Right forelimb (tissue), 1 donor: ENCODE results near the gene ZFPM1.
"Not testable (repeated sequence)": the region's sequence is repeated elsewhere in the genome, so short reads cannot be mapped to it uniquely, and the experiment has no call there.

Experiments used
- DNase-seq: peaks from one replicate; pipeline ENCODE4 v3.0.0-alpha.2; 2018

Gene ZFPM1

GRCh38 chr16:88453217-88453531 is at the start of gene ZFPM1:
TSS of gene ZFPM1 (plus strand) at chr16:88453280. CDS start at chr16:88453639, 359 bp downstream.
- DNase-seq: no peak

- DNase-seq: no peak
Observed at GRCh38 chr16:88403794-88404581, 49.1 kb upstream of the ZFPM1 start.

- no peak for DNase-seq
Observed at GRCh38 chr16:88404769-88405168, 48.3 kb upstream of the ZFPM1 start.

GRCh38 chr16:88405216-88406060 is 47.6 kb upstream of the ZFPM1 start:
- peak; percentile 89 for DNase-seq

- peak; percentile 73 for DNase-seq
Observed at GRCh38 chr16:88406096-88407041, 46.7 kb upstream of the ZFPM1 start.

GRCh38 chr16:88407042-88407420 is 46.0 kb upstream of the ZFPM1 start:
- no peak for DNase-seq

GRCh38 chr16:88407807-88408206 is 45.3 kb upstream of the ZFPM1 start:
- DNase-seq: no peak

- DNase-seq: no peak
Observed at GRCh38 chr16:88408561-88409142, 44.4 kb upstream of the ZFPM1 start.

GRCh38 chr16:88409296-88410065 is 43.6 kb upstream of the ZFPM1 start:
- DNase-seq: no peak

- DNase-seq: not testable (repeated sequence)
Observed at GRCh38 chr16:88410297-88410968, 42.6 kb upstream of the ZFPM1 start.

- no peak for DNase-seq
Observed at GRCh38 chr16:88411951-88412576, 41.0 kb upstream of the ZFPM1 start.

GRCh38 chr16:88412766-88413165 is 40.3 kb upstream of the ZFPM1 start:
- DNase-seq: no peak

- DNase-seq: no peak
Observed at GRCh38 chr16:88413231-88413630, 39.8 kb upstream of the ZFPM1 start.

GRCh38 chr16:88413631-88414030 is 39.4 kb upstream of the ZFPM1 start:
- DNase-seq: no peak

GRCh38 chr16:88414521-88415380 is 38.3 kb upstream of the ZFPM1 start:
- no peak for DNase-seq

GRCh38 chr16:88415381-88415705 is 37.7 kb upstream of the ZFPM1 start:
- no peak for DNase-seq

GRCh38 chr16:88415713-88416323 is 37.3 kb upstream of the ZFPM1 start:
- no peak for DNase-seq

- no peak for DNase-seq
Observed at GRCh38 chr16:88416686-88417085, 36.4 kb upstream of the ZFPM1 start.

GRCh38 chr16:88417684-88418476 is 35.2 kb upstream of the ZFPM1 start:
- no peak for DNase-seq
